ENCODE data around the gene TMEM138. TPM values are rescaled to one million over a fixed set of nuclear protein-coding genes. Genes with fewer than 3 reads are reported as not detected.

The TMEM138 gene
- total and polyA plus RNA-seq, 2 of the 4 experiments (the other 2 are of a cell fraction): 16.8 to 53.2 TPM

DNA sequence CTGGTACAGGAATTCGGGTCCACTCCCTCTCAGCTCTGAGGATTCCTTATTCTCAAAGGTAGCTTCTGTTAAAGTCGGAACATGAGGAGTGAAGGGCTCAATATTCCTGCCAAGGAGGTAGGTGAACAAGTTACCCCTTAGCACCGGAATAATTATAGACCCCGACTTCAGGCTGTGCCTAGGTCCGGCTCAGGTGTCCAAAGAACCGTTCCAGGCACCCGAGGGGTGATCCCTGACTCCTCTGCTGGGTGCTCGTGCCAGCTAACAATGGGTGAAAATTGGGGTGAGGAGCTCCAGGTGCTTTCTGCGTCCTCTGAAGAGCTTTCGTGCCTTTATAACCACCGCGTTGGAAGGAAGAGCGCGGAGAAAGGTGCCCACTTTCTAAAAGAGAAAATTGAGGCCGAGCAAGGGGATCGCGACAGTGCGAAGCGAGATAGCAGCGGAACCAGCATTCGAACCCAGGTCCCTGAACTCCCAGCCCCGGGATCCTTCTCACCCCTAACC is 885 bp upstream of the TMEM138 start:
- H2AFZ ChIP-seq (replicated peaks; ENCODE audit: low read length, poor library complexity): peak overlapping the region; percentile 99
- in situ Hi-C loops (cut with MboI; ENCODE audit: low sequenced_read_pairs): no loop called here
- CTCF ChIA-PET: interaction anchor here (1.9 to 2.9 kb wide), 2 partner anchors 24 to 25 kb away, joined by 7 to 17 read pairs; no protein-coding TSS in a partner anchor
- TF ChIP-seq MAZ (IDR thresholded peaks at IDR 0.05; ENCODE audit: borderline replicate concordance, low read depth, low read length) (no peak), RAD21 (IDR thresholded peaks at IDR 0.05; ENCODE audit: low read length) (no peak), POLR2A (IDR thresholded peaks at IDR 0.05; ENCODE audit: low read depth, low read length) (no peak), CTCF (conservative IDR thresholded peaks at IDR 0.05; ENCODE audit: low read depth, low read length) (no peak), RFX5 (IDR thresholded peaks at IDR 0.05; ENCODE audit: low read depth, low read length) (no peak), BHLHE40 (IDR thresholded peaks at IDR 0.05; ENCODE audit: low read depth, low read length) (no peak), CHD1 (IDR thresholded peaks at IDR 0.05; ENCODE audit: low read depth, low read length) (no peak), NFE2L2 (IDR thresholded peaks at IDR 0.05; ENCODE audit: low read depth, low read length) (no peak), MXI1 (IDR thresholded peaks at IDR 0.05; ENCODE audit: borderline replicate concordance, low read depth, low read length) (no peak), MAFK (IDR thresholded peaks at IDR 0.05; ENCODE audit: low read depth, low read length) (no peak), CEBPB (IDR thresholded peaks at IDR 0.05; ENCODE audit: low read depth, low read length) (no peak), FOS (IDR thresholded peaks at IDR 0.05; ENCODE audit: low read depth, low read length) (no peak), SMC3 (IDR thresholded peaks at IDR 0.05; ENCODE audit: low read depth, low read length) (no peak)
- TF ChIP-seq, protein P1, sequence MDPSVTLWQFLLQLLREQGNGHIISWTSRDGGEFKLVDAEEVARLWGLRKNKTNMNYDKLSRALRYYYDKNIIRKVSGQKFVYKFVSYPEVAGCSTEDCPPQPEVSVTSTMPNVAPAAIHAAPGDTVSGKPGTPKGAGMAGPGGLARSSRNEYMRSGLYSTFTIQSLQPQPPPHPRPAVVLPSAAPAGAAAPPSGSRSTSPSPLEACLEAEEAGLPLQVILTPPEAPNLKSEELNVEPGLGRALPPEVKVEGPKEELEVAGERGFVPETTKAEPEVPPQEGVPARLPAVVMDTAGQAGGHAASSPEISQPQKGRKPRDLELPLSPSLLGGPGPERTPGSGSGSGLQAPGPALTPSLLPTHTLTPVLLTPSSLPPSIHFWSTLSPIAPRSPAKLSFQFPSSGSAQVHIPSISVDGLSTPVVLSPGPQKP (IDR thresholded peaks at IDR 0.05; ENCODE audit: borderline replicate concordance, low read depth, low read length): no peak
- TF ChIP-seq, protein P2, sequence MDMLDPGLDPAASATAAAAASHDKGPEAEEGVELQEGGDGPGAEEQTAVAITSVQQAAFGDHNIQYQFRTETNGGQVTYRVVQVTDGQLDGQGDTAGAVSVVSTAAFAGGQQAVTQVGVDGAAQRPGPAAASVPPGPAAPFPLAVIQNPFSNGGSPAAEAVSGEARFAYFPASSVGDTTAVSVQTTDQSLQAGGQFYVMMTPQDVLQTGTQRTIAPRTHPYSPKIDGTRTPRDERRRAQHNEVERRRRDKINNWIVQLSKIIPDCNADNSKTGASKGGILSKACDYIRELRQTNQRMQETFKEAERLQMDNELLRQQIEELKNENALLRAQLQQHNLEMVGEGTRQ (IDR thresholded peaks at IDR 0.05; ENCODE audit: low read depth, low read length): no peak

More for the DNA sequence above, 885 bp upstream of the TMEM138 start:
- no peaks in the 10 kb centered on the region for H3K27me3 ChIP-seq (ENCODE audit: control insufficient read depth, insufficient read depth, low read length)
- H4K8ac ChIP-seq (ENCODE audit: low read depth in 2 of 2, low read length in 2 of 2): peak overlapping the region; percentile 79 to 98; a peak in 3 of 4 replicates
- POLR2A ChIA-PET (ENCODE audit: unreplicated experiment): interaction anchor here (0.8 kb wide), 1 partner anchor 13 kb away, joined by 3 read pairs; no protein-coding TSS in a partner anchor
- H3K27ac ChIP-seq (ENCODE audit: insufficient read depth, low read length): peak overlapping the region; percentile 99
- peaks cover 39 to 61% of the 10 kb centered on the region in 2 experiments; a peak in 3 of 4 replicates for H3K79me1 ChIP-seq (ENCODE audit: low read depth in 1 of 2, low read length in 2 of 2)
- 0 out of 2 replicates have a peak overlapping the region, but pooled peaks have one; percentile 20 for H2BK120ac ChIP-seq (ENCODE audit: low read depth, low read length)
- H3K4ac ChIP-seq (ENCODE audit: low read depth, low read length): peak overlapping the region; percentile 100
- peak overlapping the region; percentile 85 for H2AK5ac ChIP-seq (ENCODE audit: low read depth, low read length)
- H3K4me1 ChIP-seq (ENCODE audit: control insufficient read depth, insufficient read depth, low read length): peaks cover 5% of the 10 kb centered on the region
- intact Hi-C loops (cut with micrococcal nuclease): no loop called here
- H3K9me1 ChIP-seq (ENCODE audit: insufficient read depth, low read length): peaks cover 4% of the 10 kb centered on the region
- H3K14ac ChIP-seq (replicated peaks; ENCODE audit: low read depth, low read length): peak overlapping the region; percentile 74
- no peaks in the 10 kb centered on the region for H3K9me3 ChIP-seq (ENCODE audit: control insufficient read depth, insufficient read depth, low read length)
- H3K9ac ChIP-seq (ENCODE audit: low read depth, low read length): peak overlapping the region; percentile 82
- H3K36me3 ChIP-seq (ENCODE audit: control insufficient read depth, insufficient read depth, low read length): peaks cover 14% of the 10 kb centered on the region
- H4K91ac ChIP-seq (ENCODE audit: insufficient read depth, low read depth, low read length): peak overlapping the region; percentile 36; the same call in 1 of the 2 replicates
- no peak overlapping the region for H2BK20ac ChIP-seq (ENCODE audit: low read depth, low read length)
- 0 out of 3 replicates have a peak overlapping the region, but pooled peaks have one; percentile 5 for H2BK15ac ChIP-seq (ENCODE audit: low read depth, low read length)
- no peaks in the 10 kb centered on the region for H4K20me1 ChIP-seq (ENCODE audit: insufficient read depth, low read length)
- no peak overlapping the region; the same call in 1 of the 2 replicates for H4K5ac ChIP-seq (ENCODE audit: low read depth, low read length)
- peak overlapping the region; percentile 94 for H2AK9ac ChIP-seq (replicated peaks; ENCODE audit: low read depth, low read length, poor library complexity)
- BruUV-seq (replicated peaks): no TSS peak
- peak overlapping the region; percentile 88 for H3K4me3 ChIP-seq (ENCODE audit: insufficient read depth, low read depth, low read length)
- H3K4me2 ChIP-seq (ENCODE audit: low read depth, low read length): peak overlapping the region; percentile 85
- peak overlapping the region; percentile 74 for H3K23ac ChIP-seq (ENCODE audit: low read depth, low read length)
- H2BK5ac ChIP-seq (ENCODE audit: low read depth, low read length, poor library complexity, severe bottlenecking): peak overlapping the region; percentile 49
- peak overlapping the region; percentile 81 for H3K56ac ChIP-seq (ENCODE audit: extremely low read depth, insufficient read depth, low read length)
- no peak for DNase-seq
- 0 out of 2 replicates have a peak overlapping the region, but pooled peaks have one; percentile 13 for H3K18ac ChIP-seq (ENCODE audit: low read depth, low read length)
- dilution Hi-C loops (cut with HindIII; ENCODE audit: low sequenced_read_pairs, unreplicated experiment): no loop called here
- 11% methylated on average over 3 of the region's 22 CpGs; no CpG with 5 or more reads in 1 of the 2 experiments for WGBS, 2 experiments (ENCODE audit: extremely low coverage in 2 of 2, insufficient read length in 1 of 2)
- no peak for ATAC-seq (ENCODE audit: low read depth)

All from IMR-90 (cell line).